Peyer's patch (tissue), 4 donors: ENCODE data around the gene PAX7. TPM values are rescaled to one million over a fixed set of nuclear protein-coding genes. Genes with fewer than 3 reads are reported as not detected.
A peak's percentile ranks its signal among the peaks of the same experiment; 100 is the strongest.

Source experiments
- DNase-seq, 3 donors: peaks; one replicate each; pipeline ENCODE4 v3.0.0-alpha.2; 2017 to 2019
- H3K27ac ChIP-seq, 4 donors: fragments of 200-600 bp; sonication (generic); one replicate each; pipeline ENCODE4 v1.5.1; 2016 to 2019
- H3K27me3 ChIP-seq, 2 donors: fragments of 200-600 bp; sonication (generic); one replicate each; pipeline ENCODE4 v1.5.1; 2019
- H3K36me3 ChIP-seq, 3 donors: fragments of 200-600 bp; sonication (generic); one replicate each; pipeline ENCODE4 v1.5.1; 2016 to 2019
- H3K4me1 ChIP-seq, 4 donors: fragments of 200-600 bp; sonication (generic); one replicate each; pipeline ENCODE4 v1.5.1; 2016 to 2019
- H3K4me3 ChIP-seq, 4 donors: fragments of 200-600 bp; sonication (generic); 1 replicate in 3 of 4; 2 replicates in 1 of 4; pipeline ENCODE4 v1.5.1; 2016 to 2019; ENCODE audit warnings: mild to moderate bottlenecking in 1 of 4
- H3K9me3 ChIP-seq, 4 donors: fragments of 200-600 bp; sonication (generic); one replicate each; pipeline ENCODE4 v1.5.1; 2016 to 2019; ENCODE audit warnings: mild to moderate bottlenecking in 1 of 4
- CTCF ChIP-seq, 6 experiments: fragments of 450-650 bp in 4 of 6; fragments of 200-600 bp in 2 of 6; sonication (generic) in 1 of 6; IDR thresholded peaks; one replicate each; pipeline ENCODE4 v1.5.1; 2017 to 2019; ENCODE audit warnings: antibody characterized with exemption in 6 of 6, mild to moderate bottlenecking in 3 of 6, moderate library complexity in 1 of 6
- POLR2A ChIP-seq, 2 donors: fragments of 450-650 bp; IDR thresholded peaks; one replicate each; pipeline ENCODE4 v1.5.1; 2017; ENCODE audit warnings: antibody characterized with exemption in 2 of 2, mild to moderate bottlenecking in 2 of 2, moderate library complexity in 2 of 2
- total RNA-seq, 4 donors: library from RNA; depleted of rRNA; stranded (reverse); fragments of >200 nt; gene quantifications; one replicate each; pipeline ENCODE4 v1.1.0, GENCODE V29; 2016

PAX7 gene
- total RNA-seq, 4 donors from 2014 or later = not detected

GRCh38 chr1:18670868-18671225 lies 40.2 kb downstream of the PAX7 start:
- no peaks in the 10 kb centered on the region for H3K27me3 ChIP-seq
- no peak for DNase-seq
- TF ChIP-seq POLR2A (IDR thresholded peaks at IDR 0.05) = no peak
- TF ChIP-seq CTCF (IDR thresholded peaks at IDR 0.05) = no peak

GRCh38 chr1:18673976-18674375 lies 43.3 kb downstream of the PAX7 start:
- no peak for DNase-seq
- TF ChIP-seq POLR2A (IDR thresholded peaks at IDR 0.05) (no peak), CTCF (IDR thresholded peaks at IDR 0.05) (no peak)
- Histone ChIP-seq H3K36me3 (no peaks in the 10 kb centered on the region), H3K4me3 (no peak overlapping the region), H3K27ac (no peak overlapping the region), H3K9me3 (no peaks in the 10 kb centered on the region), H3K4me1 (no peaks in the 10 kb centered on the region), H3K27me3 (no peaks in the 10 kb centered on the region)

More at GRCh38 chr1:18670868-18671225, 40.2 kb downstream of the PAX7 start:
- Histone ChIP-seq H3K36me3 (no peaks in the 10 kb centered on the region), H3K4me3 (no peak overlapping the region), H3K4me1 (no peaks in the 10 kb centered on the region), H3K9me3 (no peaks in the 10 kb centered on the region), H3K27ac (no peak overlapping the region)

- no peak for DNase-seq
- Histone ChIP-seq H3K9me3 (no peaks in the 10 kb centered on the region), H3K4me1 (no peaks in the 10 kb centered on the region), H3K36me3 (no peaks in the 10 kb centered on the region), H3K4me3 (no peak overlapping the region), H3K27me3 (no peaks in the 10 kb centered on the region), H3K27ac (no peak overlapping the region)
- no peak for TF ChIP-seq CTCF (IDR thresholded peaks at IDR 0.05)
- no peak for TF ChIP-seq POLR2A (IDR thresholded peaks at IDR 0.05)
These were observed 45.7 kb downstream of the PAX7 start for GRCh38 chr1:18676332-18676781.

- peak in 5 of 6 experiments; percentile 16 to 59 (median 50) for TF ChIP-seq CTCF (IDR thresholded peaks at IDR 0.05)
- TF ChIP-seq POLR2A (IDR thresholded peaks at IDR 0.05) = no peak
- DNase-seq = peak in 1 of 3 donors; percentile 47
These were observed 50.8 kb downstream of the PAX7 start for GRCh38 chr1:18681423-18681835.

GRCh38 chr1:18682375-18682774 lies 51.7 kb downstream of the PAX7 start:
- Histone ChIP-seq H3K27me3 (no peaks in the 10 kb centered on the region), H3K4me3 (no peak overlapping the region), H3K9me3 (no peaks in the 10 kb centered on the region), H3K27ac (no peak overlapping the region), H3K4me1 (no peaks in the 10 kb centered on the region), H3K36me3 (no peaks in the 10 kb centered on the region)
- TF ChIP-seq POLR2A (IDR thresholded peaks at IDR 0.05) = no peak
- no peak for DNase-seq

More at GRCh38 chr1:18681423-18681835, 50.8 kb downstream of the PAX7 start:
- Histone ChIP-seq H3K4me1 (no peaks in the 10 kb centered on the region), H3K27ac (no peak overlapping the region), H3K4me3 (no peak overlapping the region), H3K36me3 (no peaks in the 10 kb centered on the region), H3K27me3 (no peaks in the 10 kb centered on the region), H3K9me3 (no peaks in the 10 kb centered on the region)

- DNase-seq = no peak
- H3K4me3 ChIP-seq = no peak overlapping the region
- H3K27me3 ChIP-seq = no peaks in the 10 kb centered on the region
- H3K9me3 ChIP-seq = no peaks in the 10 kb centered on the region
- TF ChIP-seq POLR2A (IDR thresholded peaks at IDR 0.05) = no peak
- no peak for TF ChIP-seq CTCF (IDR thresholded peaks at IDR 0.05)
- H3K4me1 ChIP-seq = no peaks in the 10 kb centered on the region
- H3K36me3 ChIP-seq = no peaks in the 10 kb centered on the region
- H3K27ac ChIP-seq = no peak overlapping the region
These were observed 53.7 kb downstream of the PAX7 start for GRCh38 chr1:18684303-18684702.
